Liver (tissue), 9 donors: ENCODE results near the gene LTBP2. TPM values are rescaled to one million over a fixed set of nuclear protein-coding genes. Genes with fewer than 3 reads are reported as not detected.

Experiments
- DNase-seq: peaks from one replicate; pipeline ENCODE4 v3.0.0-alpha.2; 2017; ENCODE audit warnings: low spot score
- H3K27ac ChIP-seq, 2 donors: one replicate each; pipeline ENCODE4 v1.7.0; 2013; ENCODE audit warnings: inconsistent platforms in 2 of 2, low read length in 2 of 2, control low read depth in 1 of 2, low read depth in 1 of 2, mild to moderate bottlenecking in 1 of 2
- H3K27me3 ChIP-seq, 4 donors: one replicate each; pipeline versions ENCODE4 v1.6.1 to v1.7.0; 2013; ENCODE audit warnings: low read length in 3 of 4, inconsistent platforms in 1 of 4, mild to moderate bottlenecking in 1 of 4, moderate library complexity in 1 of 4; ENCODE audit not compliant: control insufficient read depth in 4 of 4, insufficient read depth in 4 of 4
- H3K36me3 ChIP-seq, 4 donors: one replicate each; pipeline versions ENCODE4 v1.6.1 to v1.7.0; 2013; ENCODE audit warnings: low read length in 3 of 4, mild to moderate bottlenecking in 3 of 4, low read depth in 1 of 4, moderate library complexity in 1 of 4; ENCODE audit not compliant: control insufficient read depth in 4 of 4, insufficient read depth in 3 of 4
- H3K4me1 ChIP-seq, 4 donors: one replicate each; pipeline versions ENCODE4 v1.6.1 to v1.7.0; 2013; ENCODE audit warnings: low read length in 3 of 4, mild to moderate bottlenecking in 3 of 4, moderate library complexity in 1 of 4; ENCODE audit not compliant: control insufficient read depth in 4 of 4, insufficient read depth in 4 of 4
- H3K4me3 ChIP-seq, 3 donors: one replicate each; pipeline versions ENCODE4 v1.6.1 to v1.7.0; 2013; ENCODE audit warnings: low read length in 3 of 3, control low read depth in 1 of 3, low read depth in 1 of 3, mild to moderate bottlenecking in 1 of 3
- H3K9ac ChIP-seq, 2 donors: one replicate each; pipeline ENCODE4 v1.7.0; 2013; ENCODE audit warnings: low read length in 2 of 2, mild to moderate bottlenecking in 2 of 2, moderate library complexity in 2 of 2, control low read depth in 1 of 2, low read depth in 1 of 2
- H3K9me3 ChIP-seq, 4 donors: one replicate each; pipeline versions ENCODE4 v1.6.1 to v1.7.0; 2013; ENCODE audit warnings: low read length in 3 of 4; ENCODE audit not compliant: control insufficient read depth in 4 of 4
- CTCF ChIP-seq: fragments of 150-350 bp; IDR thresholded peaks from 2 replicates; pipeline ENCODE4 v1.5.1; 2017; ENCODE audit warnings: improper control_type of control experiment, low read depth, low read length; ENCODE audit not compliant: missing input control
- EGR1 ChIP-seq, 2 donors: IDR thresholded peaks; 2 replicates each; pipeline ENCODE4 v1.6.1; 2016 to 2018; ENCODE audit warnings: antibody characterized with exemption in 2 of 2, low read depth in 2 of 2
- FOXA1 ChIP-seq: IDR thresholded peaks from 2 replicates; pipeline ENCODE4 v1.6.1; 2016; ENCODE audit warnings: antibody characterized with exemption
- FOXA2 ChIP-seq: IDR thresholded peaks from 2 replicates; pipeline ENCODE4 v1.6.1; 2016; ENCODE audit warnings: antibody characterized with exemption
- GABPA ChIP-seq, 2 donors: IDR thresholded peaks in 1 of 2; conservative IDR thresholded peaks in 1 of 2; 2 replicates each; pipeline ENCODE4 v1.6.1; 2016; ENCODE audit warnings: antibody characterized with exemption in 2 of 2, mild to moderate bottlenecking in 1 of 2, moderate library complexity in 1 of 2
- HNF4G ChIP-seq: IDR thresholded peaks from 2 replicates; pipeline ENCODE4 v1.6.1; 2016; ENCODE audit warnings: antibody characterized with exemption
- JUND ChIP-seq, 2 donors: IDR thresholded peaks; 2 replicates each; pipeline ENCODE4 v1.6.1; 2016; ENCODE audit warnings: antibody characterized with exemption in 2 of 2
- NR2F2 ChIP-seq: IDR thresholded peaks from 2 replicates; pipeline ENCODE4 v1.6.1; 2016; ENCODE audit warnings: antibody characterized with exemption
- RAD21 ChIP-seq, 2 donors: IDR thresholded peaks; 2 replicates each; pipeline ENCODE4 v1.6.1; 2016; ENCODE audit warnings: antibody characterized with exemption in 2 of 2, mild to moderate bottlenecking in 2 of 2
- RXRA ChIP-seq, 2 donors: IDR thresholded peaks; 2 replicates each; pipeline ENCODE4 v1.6.1; 2017 to 2018; ENCODE audit warnings: antibody characterized with exemption in 2 of 2, mild to moderate bottlenecking in 1 of 2
- SP1 ChIP-seq: IDR thresholded peaks from 2 replicates; pipeline ENCODE4 v1.6.1; 2018; ENCODE audit warnings: antibody characterized with exemption, mild to moderate bottlenecking
- TAF1 ChIP-seq: conservative IDR thresholded peaks from 2 replicates; pipeline ENCODE4 v1.6.1; 2016; ENCODE audit warnings: antibody characterized with exemption, mild to moderate bottlenecking
- YY1 ChIP-seq: IDR thresholded peaks from 2 replicates; pipeline ENCODE4 v1.6.1; 2016; ENCODE audit warnings: antibody characterized with exemption, mild to moderate bottlenecking
- WGBS: extraction: QIAGEN DNeasy Blood & Tissue Kit; methylation state at CpG from one replicate; pipeline ENCODE4 v1.1.7; 2013; 5-methylcytosine and 5-hydroxymethylcytosine counted together
- polyA plus RNA-seq, 2 donors: library from polyadenylated mRNA; stranded (reverse) in 1 of 2; unstranded in 1 of 2; fragments of 200-250 nt in 1 of 2; fragments of >200 nt in 1 of 2; fragmentation: Nextera tagmentation in 1 of 2; extraction: Ambion mirVana in 1 of 2; gene quantifications; one replicate each; pipeline versions ENCODE4 v1.2.1 to v1.2.3, GENCODE V29; 2013 to 2015
- total RNA-seq, 2 donors: library from RNA; depleted of rRNA; stranded (reverse); fragments of >200 nt; gene quantifications; one replicate each; pipeline ENCODE4 v1.2.3, GENCODE V29; 2014
- TF ChIP-seq, protein P1 (sequence below): IDR thresholded peaks from 2 replicates; pipeline ENCODE4 v1.6.1; 2016; ENCODE audit warnings: antibody characterized with exemption, mild to moderate bottlenecking
- donor health status: healthy.
- donor health status: healthy.
- donor health status: healthy.
- donor health status: healthy.
- donor health status: healthy.

Gene LTBP2
- total and polyA plus RNA-seq, 4 donors = 0.24 to 1.3 (median 0.89) TPM

DNA sequence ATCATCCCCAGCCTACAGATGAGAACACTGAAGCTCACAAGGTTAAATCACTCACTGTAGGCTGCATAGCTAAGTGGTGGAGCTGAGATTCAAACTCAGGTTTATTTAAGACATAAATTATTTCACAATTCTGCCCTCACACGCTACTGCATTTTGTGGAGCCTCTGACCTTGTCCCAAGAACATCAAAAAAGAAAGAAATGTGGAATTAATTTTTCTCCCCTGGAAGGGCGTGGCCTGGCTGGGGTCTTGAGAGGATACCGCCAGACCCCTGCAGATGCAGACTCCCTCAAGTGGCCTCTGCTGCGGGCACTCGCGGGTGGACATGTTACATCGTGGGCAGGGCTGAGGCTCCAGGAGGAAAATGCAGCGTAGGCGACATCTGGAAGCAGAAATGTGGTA is 40.6 kb downstream of the LTBP2 start:
- no peaks in the 10 kb centered on the region for H3K4me1 ChIP-seq
- no peak overlapping the region for H3K27ac ChIP-seq
- WGBS = 62% methylated on average over 9 of the region's 9 CpGs
- no peak overlapping the region for H3K4me3 ChIP-seq
- TF ChIP-seq SP1 = no peak
- no peak for TF ChIP-seq NR2F2
- no peak for TF ChIP-seq FOXA1
- TF ChIP-seq, protein P1, sequence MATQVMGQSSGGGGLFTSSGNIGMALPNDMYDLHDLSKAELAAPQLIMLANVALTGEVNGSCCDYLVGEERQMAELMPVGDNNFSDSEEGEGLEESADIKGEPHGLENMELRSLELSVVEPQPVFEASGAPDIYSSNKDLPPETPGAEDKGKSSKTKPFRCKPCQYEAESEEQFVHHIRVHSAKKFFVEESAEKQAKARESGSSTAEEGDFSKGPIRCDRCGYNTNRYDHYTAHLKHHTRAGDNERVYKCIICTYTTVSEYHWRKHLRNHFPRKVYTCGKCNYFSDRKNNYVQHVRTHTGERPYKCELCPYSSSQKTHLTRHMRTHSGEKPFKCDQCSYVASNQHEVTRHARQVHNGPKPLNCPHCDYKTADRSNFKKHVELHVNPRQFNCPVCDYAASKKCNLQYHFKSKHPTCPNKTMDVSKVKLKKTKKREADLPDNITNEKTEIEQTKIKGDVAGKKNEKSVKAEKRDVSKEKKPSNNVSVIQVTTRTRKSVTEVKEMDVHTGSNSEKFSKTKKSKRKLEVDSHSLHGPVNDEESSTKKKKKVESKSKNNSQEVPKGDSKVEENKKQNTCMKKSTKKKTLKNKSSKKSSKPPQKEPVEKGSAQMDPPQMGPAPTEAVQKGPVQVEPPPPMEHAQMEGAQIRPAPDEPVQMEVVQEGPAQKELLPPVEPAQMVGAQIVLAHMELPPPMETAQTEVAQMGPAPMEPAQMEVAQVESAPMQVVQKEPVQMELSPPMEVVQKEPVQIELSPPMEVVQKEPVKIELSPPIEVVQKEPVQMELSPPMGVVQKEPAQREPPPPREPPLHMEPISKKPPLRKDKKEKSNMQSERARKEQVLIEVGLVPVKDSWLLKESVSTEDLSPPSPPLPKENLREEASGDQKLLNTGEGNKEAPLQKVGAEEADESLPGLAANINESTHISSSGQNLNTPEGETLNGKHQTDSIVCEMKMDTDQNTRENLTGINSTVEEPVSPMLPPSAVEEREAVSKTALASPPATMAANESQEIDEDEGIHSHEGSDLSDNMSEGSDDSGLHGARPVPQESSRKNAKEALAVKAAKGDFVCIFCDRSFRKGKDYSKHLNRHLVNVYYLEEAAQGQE = no peak
- TF ChIP-seq GABPA (IDR thresholded peaks at IDR 0.05 in 1 of 2, conservative IDR thresholded peaks at IDR 0.05 in 1 of 2) = no peak
- TF ChIP-seq RXRA (IDR thresholded peaks at IDR 0.05) = no peak
- TF ChIP-seq JUND (IDR thresholded peaks at IDR 0.05) = no peak
- TF ChIP-seq CTCF = no peak
- TF ChIP-seq HNF4G = no peak
- no peak for TF ChIP-seq EGR1 (IDR thresholded peaks at IDR 0.05; ENCODE audit: low read depth in 2 of 2)
- no peak for TF ChIP-seq TAF1
- H3K36me3 ChIP-seq = no peaks in the 10 kb centered on the region
- H3K27me3 ChIP-seq = no peaks in the 10 kb centered on the region
- no peaks in the 10 kb centered on the region for H3K9me3 ChIP-seq
- DNase-seq = no peak
- no peak overlapping the region for H3K9ac ChIP-seq

- Histone ChIP-seq H3K9ac (no peak overlapping the region), H3K27ac (no peak overlapping the region), H3K4me1 (no peaks in the 10 kb centered on the region), H3K9me3 (no peaks in the 10 kb centered on the region), H3K4me3 (no peak overlapping the region), H3K27me3 (no peaks in the 10 kb centered on the region), H3K36me3 (no peaks in the 10 kb centered on the region)
- TF ChIP-seq FOXA2 (no peak), HNF4G (no peak), NR2F2 (no peak), RAD21 (IDR thresholded peaks at IDR 0.05) (no peak), TAF1 (no peak), EGR1 (IDR thresholded peaks at IDR 0.05; ENCODE audit: low read depth in 2 of 2) (no peak), YY1 (no peak), GABPA (IDR thresholded peaks at IDR 0.05 in 1 of 2, conservative IDR thresholded peaks at IDR 0.05 in 1 of 2) (no peak), SP1 (no peak), CTCF (no peak), JUND (IDR thresholded peaks at IDR 0.05) (no peak)
- TF ChIP-seq, protein P1 = no peak
- 82% methylated on average over 5 of the region's 5 CpGs for WGBS
- DNase-seq = no peak
These were observed 41.3 kb downstream of the LTBP2 start for GRCh38 chr14:74570696-74571095.
